Activated T-cell treated with anti-CD3 and anti-CD28 coated beads, Interleukin-2, amount 50 U/mL, for 48 hours (primary cell): ENCODE data around the gene ABCD1.
"Not testable (repeated sequence)": the region's sequence is repeated elsewhere in the genome, so short reads cannot be mapped to it uniquely, and the experiment has no call there.

Experiments
- DNase-seq, 2 experiments: peaks; one replicate each; pipeline ENCODE4 v3.0.0-alpha.2; 2020

Gene ABCD1

DNA sequence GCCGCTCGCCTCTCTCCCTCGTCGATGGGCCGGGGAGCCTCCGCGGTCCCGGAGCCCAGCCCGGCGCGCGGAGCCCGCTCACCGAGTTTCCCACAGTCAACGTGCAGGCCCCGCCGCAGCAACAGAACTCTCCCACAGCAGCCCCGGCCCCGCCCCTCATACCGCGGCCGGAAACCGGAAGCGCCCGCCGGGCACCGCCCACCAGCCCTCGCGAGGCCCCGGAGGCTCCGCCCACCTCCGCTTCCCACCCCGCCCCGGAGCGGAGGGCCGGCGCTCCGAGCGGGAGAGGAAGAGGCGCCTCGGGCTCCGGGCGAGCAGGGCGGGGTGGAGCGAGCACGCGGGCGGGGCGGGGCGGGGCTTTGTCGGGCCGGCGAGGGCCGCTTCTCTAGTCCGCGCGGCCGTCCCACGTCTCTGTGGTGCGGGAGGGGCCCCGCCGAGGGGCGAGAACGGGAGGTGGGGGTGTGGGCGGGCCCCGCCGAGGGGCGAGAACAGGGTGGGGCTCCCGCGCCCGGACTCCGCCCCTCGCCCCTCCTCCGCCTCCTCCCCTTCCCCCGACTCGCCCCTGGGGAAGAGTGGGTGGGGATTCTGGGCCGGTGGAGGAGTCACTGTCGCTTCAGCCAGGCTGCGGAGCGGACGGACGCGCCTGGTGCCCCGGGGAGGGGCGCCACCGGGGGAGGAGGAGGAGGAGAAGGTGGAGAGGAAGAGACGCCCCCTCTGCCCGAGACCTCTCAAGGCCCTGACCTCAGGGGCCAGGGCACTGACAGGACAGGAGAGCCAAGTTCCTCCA is at the start of gene ABCD1, which contains the start of gene BCAP31:
Gene ABCD1 (plus strand): TSS at position 605 of the 787 bp plus-strand sequence. CDS start 411 bp downstream, outside the sequence.
Gene BCAP31 (minus strand): TSS at position 136 of the 787 bp plus-strand sequence. CDS start 1,143 bp downstream, outside the sequence.
- peak; percentile 90 to 92 for DNase-seq

DNA sequence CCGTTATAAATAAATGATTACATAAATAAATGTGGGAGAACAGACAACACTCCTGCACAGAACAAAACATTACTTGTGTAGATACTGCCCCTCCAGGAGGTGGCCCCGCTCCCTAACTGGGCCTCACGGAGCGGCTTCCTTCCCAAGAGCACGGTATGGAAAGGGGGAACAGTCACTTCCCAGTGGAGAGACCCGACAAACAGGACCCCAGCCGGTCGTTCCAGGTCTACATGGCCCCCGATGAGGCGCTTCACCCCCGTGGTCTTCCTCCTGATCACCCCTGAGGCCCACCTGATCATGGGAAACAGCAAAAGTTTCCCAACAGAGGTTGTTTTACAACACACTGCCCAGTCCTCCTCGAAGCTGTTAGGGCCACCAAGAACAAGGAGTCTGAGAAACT is 43.5 kb upstream of the ABCD1 start:
- DNase-seq, result peak in 1 of 2 experiments; percentile 8

DNA sequence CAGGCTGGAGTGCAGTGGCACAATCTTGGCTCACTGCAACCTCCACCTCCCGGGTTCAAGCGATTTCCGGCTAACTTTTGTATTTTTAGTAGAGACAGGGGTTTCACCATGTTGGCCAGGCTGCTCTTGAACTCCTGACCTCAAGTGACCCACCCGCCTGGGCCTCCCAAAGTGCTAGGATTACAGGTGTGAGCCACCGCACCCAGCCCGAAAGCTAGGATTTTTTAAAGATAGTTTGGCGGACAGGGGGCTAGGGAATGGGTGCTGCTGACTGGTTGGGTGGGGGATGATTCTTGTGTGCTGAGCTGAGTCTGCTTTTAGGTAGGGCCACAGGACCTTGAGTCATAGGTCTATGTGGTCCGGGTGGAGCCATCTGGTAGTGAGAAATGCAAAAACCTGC is 41.2 kb upstream of the ABCD1 start:
- DNase-seq, result not testable (repeated sequence)

DNA sequence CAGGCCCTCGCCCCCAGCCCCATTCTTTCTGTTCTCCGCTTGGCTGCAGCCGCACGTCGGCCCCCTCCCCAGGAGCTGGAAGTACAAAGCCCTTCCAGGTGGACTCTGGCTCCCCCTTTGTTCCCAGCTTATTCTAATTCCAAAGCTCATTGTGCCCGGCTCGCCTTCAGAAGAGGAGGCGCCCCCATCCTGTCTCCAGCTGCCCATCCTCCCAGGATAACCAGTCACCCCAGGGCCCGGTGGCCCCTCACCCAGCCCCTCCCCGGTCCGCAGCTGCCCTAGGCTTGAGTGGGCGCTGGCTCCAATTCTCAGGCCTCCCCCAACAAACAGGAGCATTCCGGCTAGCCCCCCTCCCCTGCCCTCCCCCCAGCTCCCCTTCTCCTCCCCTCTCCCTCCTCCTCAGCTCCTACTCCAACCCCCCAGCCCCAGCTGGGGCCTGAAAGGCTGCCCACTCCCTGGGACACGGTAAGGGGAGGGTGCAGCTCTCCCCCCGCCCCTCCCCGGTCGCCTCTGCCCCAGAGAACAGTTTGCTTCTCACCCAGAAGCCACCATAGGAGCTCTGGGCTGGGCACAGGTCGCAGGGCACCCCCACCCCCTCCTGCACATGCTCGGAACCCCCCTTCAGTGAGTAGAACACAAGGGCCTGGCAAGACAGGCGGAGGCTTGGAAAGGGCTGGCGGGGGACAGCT is 40.0 kb upstream of the ABCD1 start:
- no peak for DNase-seq

DNA sequence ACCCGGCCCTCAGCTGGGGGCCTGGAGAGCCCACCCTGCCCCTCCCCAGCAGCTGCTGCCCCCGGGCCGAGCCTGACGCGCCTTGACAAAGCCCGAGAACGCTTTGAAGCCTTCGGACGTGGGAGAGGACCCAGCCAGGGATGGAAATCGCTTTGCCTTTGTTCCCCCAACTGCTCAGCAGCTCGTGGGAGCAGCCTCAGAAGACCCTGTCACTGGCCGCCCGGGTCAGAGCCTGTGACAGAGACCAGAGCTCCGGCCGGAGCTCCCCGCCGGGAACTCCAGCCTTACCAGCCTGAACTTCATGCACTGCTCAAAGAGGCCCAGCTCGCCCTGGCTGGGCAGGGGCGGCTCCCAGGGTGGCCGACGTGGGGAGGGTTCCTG is 39.5 kb upstream of the ABCD1 start:
- DNase-seq, result no peak

DNA sequence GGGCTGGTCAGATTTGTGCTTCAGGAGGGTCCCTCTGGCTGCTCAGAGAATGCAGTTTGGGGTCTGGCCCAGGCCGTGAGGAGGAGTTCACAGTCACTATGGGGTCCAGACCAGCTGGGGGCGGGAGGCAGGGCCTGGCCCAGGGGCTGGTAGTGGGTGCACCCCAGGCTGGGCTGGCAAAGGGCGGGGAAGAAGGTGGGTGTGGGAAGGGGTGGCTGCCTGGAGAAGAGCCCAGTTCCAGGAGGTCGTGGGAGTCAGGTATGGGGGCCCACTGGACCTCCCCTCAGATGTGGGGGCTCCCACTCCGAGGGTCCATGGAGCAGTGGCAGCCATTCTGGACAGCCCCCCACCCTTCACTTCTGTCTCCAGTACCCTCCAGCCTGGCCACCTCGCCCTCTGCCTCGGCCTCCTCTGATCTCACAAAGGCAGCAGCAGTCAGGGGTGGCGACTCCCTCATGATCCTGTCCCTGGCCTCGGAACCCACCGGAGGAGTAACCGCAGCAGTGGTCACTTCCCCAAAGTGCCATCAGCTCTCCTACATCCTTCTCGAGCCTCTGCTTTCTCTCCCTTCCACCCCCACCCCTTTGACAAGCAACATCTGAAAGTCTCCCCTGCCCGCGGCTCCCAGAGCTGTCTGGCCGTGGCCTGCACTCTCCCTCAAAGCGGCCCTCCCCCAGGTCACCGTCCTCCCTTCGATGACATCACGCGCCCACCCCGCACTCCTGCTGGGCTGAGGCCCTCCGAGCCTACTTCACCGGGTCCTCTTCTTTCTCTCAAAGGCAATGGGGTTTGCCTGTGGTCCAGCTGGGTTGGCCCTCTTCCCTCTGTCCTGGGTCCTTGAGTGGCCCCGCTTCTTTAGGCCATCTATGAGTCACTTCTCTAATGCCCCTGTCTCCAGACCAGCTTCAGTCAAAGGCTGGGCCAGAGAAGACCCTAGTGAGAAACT is 38.6 kb upstream of the ABCD1 start:
- DNase-seq, result no peak

DNA sequence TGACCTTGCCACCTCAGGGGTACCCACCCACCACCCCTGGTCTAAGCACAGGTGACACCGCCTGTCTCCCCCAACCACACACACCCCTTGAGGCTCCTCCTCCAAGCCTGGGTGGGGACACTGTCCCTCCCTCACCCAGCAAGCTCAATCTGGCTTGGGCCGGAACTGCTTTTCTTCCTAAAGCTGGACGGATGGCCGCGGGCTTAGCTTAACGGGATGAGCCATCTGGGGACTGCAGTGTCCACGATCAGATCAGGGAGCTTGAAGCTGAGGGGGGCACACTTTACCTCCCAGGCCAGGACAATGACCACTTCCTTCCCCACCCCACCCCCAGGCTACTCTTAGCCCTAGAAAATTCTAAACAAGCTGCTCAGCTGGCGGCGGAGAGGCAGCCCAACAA is 37.9 kb upstream of the ABCD1 start:
- no peak for DNase-seq

DNA sequence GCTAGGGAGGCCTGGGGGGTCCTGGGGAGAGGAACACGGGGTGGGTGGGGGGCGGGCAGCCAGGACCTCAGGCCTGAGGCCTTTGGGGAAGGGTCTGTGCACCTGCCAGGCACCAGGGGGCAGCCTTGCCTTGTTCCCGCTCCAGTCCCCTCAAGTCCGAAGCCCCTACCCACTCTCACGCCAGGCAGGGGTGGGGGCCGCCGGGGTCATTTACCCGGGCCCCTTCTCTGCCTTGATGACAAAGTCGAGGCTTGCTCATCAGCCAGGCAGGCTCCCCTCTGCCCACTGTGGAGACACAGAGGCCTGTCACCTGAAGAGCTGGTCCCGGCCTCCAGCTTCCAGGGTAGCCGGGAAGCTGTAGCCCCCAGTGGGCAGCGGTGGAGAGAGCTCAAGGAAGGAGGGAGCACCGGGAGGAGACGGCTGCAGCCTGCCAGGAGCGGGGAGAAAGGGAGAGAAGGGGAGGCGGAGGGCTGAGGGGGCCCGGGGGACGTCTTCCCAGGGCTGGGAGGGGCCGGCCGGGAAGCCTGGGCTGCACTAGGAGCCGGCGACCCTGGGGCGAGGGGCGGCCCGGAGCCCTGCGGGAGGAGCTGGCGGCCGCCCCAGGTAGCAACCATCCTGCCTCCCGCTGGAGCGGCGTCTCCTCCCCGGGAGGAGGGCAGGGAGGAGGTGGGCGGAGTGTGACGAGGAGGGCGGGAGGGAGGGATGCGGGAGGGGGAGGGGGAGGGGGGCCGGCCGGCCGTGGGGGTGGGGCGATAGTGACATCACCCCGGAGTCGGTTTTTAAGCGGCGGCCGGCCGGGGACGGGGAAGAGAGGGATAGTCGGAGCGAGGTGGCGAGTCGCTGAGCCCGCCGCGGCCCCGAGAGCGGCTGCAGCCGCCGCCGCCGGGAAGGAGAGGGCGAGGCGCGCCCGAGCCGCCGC is 37.3 kb upstream of the ABCD1 start, which contains the start of gene SLC6A8:
Gene SLC6A8 (plus strand): TSS at position 806 of the 919 bp plus-strand sequence. CDS start 649 bp downstream, outside the sequence.
- DNase-seq, result peak; percentile 39 to 52

DNA sequence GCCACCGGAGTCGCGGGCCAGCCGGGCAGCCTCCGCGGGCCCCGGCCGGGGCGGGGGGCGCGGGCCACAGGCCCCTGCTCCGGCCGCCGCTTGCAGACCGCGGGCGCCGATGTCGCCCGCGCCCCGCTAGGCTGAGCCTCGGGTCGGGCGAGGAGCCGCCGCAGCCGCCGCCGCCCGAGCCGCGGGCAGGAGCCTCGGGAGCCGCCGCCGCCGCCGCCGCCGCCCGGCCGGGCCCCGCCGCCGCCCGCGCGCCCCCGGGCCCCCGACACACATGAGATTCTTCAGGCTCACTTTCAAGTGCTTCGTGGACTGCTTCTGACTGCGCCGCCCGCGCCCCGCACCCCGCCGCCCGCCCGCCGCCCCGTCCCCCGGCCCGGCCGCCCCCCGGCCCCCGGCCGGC is 36.6 kb upstream of the ABCD1 start:
- no peak for DNase-seq

DNA sequence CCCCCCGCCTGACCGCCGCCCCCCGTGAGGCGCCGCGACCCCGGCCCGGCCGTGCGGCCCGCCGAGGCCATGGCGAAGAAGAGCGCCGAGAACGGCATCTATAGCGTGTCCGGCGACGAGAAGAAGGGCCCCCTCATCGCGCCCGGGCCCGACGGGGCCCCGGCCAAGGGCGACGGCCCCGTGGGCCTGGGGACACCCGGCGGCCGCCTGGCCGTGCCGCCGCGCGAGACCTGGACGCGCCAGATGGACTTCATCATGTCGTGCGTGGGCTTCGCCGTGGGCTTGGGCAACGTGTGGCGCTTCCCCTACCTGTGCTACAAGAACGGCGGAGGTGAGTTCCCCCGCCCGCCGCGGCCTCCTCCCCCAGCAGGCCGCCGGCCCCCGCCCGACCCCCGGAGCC is 36.1 kb upstream of the ABCD1 start:
- no peak for DNase-seq

DNA sequence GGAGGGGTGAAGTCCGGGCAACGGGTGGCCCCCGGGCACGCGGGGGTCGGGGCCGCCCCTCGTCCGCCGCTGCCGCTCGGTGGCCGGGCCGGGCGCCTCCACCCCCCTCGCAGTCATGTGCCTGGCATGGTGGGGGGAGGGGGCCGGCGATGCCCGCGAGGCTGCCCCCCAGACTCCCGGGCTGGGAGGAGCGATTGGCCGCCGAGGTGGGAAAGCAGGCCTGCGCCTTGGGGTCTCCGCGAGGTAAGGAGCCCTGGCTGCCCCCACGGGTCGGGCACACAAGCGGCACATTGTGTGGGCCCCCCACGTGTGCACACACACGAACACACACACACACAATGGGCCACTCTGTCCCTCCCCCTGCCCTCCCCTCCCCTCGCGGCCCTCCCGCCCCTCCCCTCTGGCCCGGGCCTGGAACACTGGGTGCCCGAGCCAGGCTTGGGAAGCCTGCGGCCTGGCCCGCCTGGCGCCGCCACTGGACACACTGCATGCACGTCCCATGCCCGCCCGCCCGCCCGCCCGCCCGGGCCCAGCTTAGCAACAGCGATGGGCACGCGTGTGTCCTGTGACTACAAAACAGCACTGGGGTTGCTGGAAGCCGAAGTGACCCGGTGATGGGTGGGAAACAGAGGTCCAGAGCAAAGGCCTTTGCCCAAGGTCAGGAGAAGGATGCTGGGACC is 35.6 kb upstream of the ABCD1 start:
- no peak for DNase-seq

DNA sequence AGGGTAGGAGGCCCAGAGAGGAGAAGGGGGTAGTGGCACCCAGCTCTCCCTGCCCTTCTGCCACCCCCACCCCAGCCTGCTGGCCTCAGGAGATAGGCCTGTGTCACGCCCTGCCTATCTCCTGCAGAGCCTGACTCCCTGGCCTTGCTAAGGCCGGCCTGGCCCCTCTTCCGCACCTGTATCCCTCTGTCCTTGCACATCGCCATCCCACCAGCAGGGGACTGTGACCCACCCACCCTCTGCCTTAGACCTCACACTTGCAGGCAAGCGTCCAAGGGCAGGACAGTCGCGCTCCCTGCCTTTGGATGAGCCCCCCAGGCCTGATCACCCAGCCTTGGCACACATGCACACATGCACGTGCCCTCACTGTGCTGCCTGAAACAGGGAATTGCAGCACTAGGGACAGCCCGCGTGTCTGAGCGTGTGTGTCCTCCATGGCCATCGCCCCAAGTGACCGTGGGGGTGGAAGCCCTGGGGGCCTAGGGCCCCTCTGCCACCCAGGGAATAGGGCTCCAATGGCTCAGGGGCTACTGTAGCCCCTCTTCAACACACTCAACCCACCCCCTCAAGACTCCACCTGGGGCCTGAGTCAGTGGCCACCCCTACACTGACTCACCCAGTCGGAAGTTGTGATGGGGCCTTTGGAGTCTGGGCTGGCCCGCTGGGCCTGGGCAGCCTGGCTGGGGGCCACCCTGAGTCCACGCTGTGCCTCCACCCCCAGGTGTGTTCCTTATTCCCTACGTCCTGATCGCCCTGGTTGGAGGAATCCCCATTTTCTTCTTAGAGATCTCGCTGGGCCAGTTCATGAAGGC is 34.8 kb upstream of the ABCD1 start:
- DNase-seq, result no peak

DNA sequence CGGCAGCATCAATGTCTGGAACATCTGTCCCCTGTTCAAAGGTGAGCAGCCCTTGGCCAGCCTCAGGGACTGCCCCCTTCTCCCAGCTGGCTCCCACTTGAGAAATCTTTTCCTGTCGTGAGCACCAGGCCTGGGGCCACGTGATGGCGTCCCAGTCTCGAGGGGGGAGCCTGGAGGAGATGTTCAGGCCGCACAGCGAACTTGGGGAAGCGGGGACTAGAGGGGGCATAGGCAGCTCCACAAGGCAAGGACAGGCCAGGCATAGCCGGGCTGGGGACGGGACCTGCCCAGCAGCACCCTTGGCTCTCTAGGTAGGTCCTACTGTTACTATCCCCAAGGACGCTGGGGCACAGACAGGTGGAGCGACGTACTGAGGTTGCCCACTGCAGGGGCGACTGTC is 34.2 kb upstream of the ABCD1 start:
- no peak for DNase-seq

DNA sequence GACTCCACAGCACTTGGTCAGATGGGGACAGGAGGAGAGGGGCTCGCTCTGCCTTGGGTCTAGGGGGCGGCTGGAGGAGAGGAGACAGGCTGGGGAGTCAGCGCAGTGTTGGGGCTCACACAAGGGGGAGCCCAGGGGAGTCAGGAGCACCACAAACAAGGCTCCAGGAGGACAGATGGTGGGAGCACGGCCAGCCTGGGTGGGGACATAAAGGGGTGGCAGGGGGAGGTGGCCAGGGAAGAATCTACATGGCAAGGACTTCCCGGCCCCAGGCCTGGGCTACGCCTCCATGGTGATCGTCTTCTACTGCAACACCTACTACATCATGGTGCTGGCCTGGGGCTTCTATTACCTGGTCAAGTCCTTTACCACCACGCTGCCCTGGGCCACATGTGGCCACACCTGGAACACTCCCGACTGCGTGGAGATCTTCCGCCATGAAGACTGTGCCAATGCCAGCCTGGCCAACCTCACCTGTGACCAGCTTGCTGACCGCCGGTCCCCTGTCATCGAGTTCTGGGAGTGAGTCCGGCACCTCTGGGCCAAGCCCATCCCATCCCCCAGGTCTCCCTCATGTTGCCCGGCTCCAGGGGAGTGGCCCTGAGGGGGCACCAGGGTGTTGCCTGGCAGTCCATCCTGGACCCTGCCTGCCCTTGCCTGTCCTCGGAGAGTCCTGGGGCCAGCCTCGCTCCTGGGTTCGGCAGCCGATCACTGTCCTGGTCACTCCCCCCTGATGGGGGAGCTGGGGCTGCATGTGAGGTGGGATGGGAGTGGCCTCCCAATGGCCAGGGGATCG is 33.4 kb upstream of the ABCD1 start:
- not testable (repeated sequence) for DNase-seq

DNA sequence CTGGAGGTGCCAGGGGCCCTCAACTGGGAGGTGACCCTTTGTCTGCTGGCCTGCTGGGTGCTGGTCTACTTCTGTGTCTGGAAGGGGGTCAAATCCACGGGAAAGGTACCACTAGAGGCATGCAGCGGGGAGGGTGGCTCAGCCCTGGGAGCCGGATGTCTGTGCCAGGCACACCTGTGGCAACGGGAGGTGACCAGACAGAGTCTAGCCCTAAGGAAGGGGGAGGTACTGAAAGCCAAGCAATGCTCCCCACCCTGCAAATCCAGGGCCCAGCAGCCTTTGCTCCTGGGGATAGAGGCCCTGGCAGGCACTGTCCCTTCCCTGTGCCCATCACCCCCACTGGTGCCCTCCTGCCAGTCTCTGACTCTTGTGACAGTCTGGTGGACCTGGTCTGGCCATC is 32.7 kb upstream of the ABCD1 start:
- no peak for DNase-seq

DNA sequence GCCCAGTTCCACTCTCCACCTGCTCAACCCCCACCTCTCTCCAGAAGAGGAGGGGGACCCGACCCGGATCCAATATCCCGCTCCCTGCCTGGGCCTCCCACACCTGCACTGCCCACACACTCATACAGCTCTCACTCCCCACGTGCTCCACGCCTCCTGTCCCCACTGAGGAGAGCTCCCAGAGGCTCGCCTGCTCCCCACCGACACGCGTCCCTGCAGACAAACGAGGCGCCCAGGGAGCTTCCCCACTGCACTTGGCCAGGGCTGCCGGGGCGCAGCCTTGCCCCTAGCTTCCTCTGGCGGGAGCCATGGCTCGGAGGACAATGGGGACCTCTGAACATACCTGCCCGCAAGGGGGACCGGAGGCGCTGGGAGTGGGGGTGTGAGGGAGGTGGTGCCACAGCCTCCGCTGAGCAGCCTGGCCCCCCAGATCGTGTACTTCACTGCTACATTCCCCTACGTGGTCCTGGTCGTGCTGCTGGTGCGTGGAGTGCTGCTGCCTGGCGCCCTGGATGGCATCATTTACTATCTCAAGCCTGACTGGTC is 32.0 kb upstream of the ABCD1 start:
- no peak for DNase-seq

DNA sequence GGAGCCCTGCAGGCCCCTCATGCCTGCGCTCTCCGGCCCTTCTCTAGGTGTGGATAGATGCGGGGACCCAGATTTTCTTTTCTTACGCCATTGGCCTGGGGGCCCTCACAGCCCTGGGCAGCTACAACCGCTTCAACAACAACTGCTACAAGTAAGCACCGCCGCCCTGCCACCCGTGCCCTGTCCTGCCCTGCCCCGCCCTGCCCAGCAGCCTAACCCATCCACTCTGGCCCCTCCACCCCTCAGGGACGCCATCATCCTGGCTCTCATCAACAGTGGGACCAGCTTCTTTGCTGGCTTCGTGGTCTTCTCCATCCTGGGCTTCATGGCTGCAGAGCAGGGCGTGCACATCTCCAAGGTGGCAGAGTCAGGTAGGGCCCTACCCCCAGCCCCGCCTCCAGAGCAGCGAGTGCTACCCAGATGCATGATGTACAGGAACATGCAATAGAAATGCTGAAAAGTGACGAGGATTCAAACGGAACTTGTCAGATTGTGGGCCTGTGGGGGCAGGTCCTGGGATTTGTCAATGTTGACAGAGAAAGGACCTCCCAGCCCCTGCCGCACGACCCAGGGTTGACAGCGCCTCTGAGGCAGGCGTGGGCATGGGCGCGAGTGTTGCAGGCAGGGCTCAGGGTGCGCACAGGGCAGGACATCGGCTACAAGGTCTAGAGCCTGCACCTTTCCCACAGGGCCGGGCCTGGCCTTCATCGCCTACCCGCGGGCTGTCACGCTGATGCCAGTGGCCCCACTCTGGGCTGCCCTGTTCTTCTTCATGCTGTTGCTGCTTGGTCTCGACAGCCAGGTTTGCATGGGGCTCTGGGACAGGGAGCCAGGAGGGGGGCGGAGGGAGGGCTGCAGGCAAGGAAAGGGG is 31.2 kb upstream of the ABCD1 start:
- DNase-seq, result no peak

DNA sequence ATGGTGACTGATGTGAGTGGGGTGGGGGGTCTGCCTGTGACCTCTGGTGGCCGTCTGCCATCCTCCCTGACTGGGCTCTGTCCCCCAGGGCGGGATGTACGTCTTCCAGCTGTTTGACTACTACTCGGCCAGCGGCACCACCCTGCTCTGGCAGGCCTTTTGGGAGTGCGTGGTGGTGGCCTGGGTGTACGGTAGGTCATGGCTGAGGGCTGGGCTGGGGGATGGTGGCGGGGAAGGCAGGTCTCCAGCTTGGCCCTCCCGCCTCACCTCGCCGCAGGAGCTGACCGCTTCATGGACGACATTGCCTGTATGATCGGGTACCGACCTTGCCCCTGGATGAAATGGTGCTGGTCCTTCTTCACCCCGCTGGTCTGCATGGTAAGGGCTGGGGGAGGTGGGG is 30.4 kb upstream of the ABCD1 start:
- DNase-seq, result not testable (repeated sequence)
